HG02763 (cell line): ENCODE measurements around the gene MTO1.
"Not testable (repeated sequence)": the region's sequence is repeated elsewhere in the genome, so short reads cannot be mapped to it uniquely, and the experiment has no call there.

Experiments used
- ATAC-seq: cut with Tn5 transposase; IDR thresholded peaks from one replicate; pipeline ENCODE4 v1.9.1; 2021; ENCODE audit warnings: mild to moderate bottlenecking, moderate library complexity; ENCODE audit not compliant: unreplicated experiment

The MTO1 gene, protein sequence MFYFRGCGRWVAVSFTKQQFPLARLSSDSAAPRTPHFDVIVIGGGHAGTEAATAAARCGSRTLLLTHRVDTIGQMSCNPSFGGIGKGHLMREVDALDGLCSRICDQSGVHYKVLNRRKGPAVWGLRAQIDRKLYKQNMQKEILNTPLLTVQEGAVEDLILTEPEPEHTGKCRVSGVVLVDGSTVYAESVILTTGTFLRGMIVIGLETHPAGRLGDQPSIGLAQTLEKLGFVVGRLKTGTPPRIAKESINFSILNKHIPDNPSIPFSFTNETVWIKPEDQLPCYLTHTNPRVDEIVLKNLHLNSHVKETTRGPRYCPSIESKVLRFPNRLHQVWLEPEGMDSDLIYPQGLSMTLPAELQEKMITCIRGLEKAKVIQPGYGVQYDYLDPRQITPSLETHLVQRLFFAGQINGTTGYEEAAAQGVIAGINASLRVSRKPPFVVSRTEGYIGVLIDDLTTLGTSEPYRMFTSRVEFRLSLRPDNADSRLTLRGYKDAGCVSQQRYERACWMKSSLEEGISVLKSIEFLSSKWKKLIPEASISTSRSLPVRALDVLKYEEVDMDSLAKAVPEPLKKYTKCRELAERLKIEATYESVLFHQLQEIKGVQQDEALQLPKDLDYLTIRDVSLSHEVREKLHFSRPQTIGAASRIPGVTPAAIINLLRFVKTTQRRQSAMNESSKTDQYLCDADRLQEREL

GRCh38 chr6:73461537-73462350, at the start of gene MTO1:
Gene MTO1, plus strand, starts transcription at chr6:73461737. Its CDS starts 118 bp downstream, at chr6:73461855.
- peak; percentile 97 for ATAC-seq

DNA sequence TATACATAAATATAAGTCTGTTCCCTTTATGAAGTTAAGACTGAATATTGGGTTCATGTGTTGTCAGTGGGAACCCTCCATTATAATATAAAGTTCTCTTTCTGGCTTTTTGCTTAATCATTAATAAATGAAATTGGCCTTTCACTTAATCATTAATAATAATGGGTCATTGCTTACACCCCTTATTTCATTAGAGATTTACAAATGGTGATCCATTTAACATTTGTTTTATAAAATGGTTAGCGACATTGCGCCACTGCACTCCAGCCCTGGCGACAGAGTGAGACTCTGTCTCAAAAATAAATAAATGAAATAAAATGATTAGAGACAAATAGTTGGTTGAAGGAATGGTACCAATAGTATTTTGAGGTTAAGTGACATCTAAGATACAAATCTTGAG, 48.4 kb upstream of the MTO1 start:
- ATAC-seq, result no peak

DNA sequence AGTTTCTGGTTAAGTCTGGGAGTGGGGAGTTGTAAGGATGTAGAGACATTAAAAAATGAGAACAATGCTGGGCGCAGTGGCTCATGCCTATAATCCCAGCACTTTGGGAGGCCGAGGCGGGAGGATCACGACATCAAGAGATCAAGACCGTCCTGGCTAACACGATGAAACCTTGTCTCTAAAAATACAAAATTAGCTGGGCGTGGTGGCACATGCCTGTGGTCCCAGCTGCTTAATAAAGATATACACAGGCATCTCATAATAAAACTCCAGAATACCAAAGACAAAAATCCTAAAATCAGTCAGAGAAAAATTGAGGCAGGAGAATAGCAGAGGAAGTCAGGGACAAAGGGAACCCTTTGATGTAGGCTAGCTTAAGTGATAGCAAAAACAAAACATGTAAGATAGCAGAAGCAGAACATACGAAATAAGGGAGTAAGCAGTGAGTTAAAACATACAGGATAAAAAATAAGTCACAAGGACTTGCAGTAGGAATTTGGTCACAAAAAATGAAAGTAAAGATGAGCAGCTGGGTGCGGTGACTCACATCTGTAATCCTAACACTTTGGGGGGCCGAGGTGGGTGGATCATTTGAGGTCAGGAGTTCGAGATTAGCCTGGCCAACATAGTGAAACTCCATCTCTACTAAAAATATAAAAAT, 43.3 kb upstream of the MTO1 start:
- ATAC-seq, result no peak

DNA sequence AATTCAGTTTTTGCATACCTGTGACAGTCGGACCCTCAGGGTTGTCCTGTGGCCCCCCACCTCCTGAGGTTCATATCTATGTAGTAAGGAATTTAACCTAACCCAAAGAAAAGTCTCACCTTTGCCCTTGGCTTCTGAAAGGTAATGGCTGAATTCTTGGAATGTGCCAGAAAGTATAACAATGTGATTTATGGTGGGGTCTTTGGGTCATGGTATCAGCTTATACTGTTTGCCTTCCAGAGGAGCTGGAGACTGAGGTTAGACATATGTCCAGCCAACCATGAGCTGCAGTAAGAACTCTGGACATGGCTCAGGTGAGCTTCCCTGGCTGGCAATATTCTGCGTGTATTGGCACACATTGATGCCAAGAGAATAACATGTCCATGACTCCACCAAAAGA, 40.0 kb upstream of the MTO1 start:
- ATAC-seq, result no peak

DNA sequence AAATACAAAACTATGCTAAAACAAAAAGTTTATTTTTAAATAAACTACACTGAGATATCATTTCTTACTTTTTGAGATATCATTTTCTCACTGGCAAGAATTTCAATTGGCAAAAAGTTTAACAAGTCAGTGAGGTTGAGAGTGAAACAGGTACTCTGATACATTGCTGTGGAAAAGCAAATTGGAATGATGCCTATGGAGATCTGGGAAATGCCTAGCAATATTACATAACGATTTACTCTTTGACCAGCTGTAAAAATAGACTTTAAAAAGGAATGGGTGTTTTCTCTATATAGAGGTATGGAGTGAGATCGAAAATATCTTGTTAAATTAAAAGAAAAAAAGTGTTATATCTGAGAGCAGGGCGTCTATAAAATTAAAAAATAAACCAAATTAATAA, 26.3 kb upstream of the MTO1 start:
- no peak for ATAC-seq

DNA sequence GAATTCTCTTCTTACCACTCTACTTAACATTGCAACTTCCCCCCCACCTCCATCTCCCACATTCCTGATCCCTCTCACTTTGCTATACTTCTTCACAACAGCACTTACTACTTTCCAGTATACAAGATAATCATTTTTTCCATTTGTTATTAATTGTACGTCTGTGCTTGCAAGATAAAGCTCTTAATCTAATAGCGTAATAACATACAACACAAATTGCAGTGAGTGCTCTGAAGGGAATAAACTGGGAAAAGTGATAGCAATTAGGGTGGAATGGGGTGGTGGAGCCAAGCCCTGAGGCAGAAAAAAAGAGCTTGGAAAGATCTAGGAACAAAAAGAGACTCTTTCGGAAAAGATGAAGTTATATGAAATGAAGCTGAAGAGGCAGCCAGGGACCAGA, 18.0 kb upstream of the MTO1 start:
- no peak for ATAC-seq

- ATAC-seq, result peak; percentile 43
Observed at GRCh38 chr6:73451223-73452106, 10.1 kb upstream of the MTO1 start.

- peak; percentile 76 for ATAC-seq
Observed at GRCh38 chr6:73452107-73452461, 9.5 kb upstream of the MTO1 start, which contains the start of gene CGAS. Gene CGAS, minus strand, starts transcription at chr6:73452297. Its CDS starts 116 bp downstream, at chr6:73452181.

DNA sequence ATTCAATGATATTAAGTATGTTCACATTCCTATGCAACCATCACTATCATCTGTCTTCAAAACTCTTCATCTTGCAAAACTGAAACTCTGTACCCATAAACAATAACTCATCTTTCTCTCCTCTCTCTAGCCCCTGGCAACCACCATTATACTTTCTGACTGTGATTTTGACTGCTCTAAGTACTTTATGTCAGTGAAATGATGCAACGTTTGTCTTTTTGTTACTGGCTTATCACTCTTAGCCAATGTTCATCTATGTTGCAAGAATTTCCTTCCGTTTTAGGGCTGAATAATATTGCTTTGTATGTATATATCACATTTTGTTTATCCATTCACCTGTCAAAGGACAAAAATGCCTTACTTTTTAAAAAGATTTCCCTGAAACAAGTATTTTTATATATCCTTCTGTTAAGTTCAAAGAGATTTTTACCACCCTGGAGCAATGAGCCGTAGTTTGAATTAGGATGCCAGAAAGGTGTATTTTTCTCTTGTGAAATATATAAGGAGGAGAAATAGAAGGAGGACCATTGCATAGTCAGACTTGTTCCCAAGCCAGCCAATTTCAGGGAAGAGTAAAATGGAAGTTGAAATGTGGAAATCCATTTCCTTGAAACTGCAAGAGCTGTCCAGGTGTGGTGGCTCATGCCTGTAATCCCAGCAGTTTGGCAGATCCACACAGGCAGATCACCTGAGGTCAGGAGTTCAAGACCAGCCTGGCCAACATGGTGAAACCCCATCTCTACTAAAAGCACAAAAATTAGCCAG, 5.5 kb upstream of the MTO1 start:
- ATAC-seq, result no peak

DNA sequence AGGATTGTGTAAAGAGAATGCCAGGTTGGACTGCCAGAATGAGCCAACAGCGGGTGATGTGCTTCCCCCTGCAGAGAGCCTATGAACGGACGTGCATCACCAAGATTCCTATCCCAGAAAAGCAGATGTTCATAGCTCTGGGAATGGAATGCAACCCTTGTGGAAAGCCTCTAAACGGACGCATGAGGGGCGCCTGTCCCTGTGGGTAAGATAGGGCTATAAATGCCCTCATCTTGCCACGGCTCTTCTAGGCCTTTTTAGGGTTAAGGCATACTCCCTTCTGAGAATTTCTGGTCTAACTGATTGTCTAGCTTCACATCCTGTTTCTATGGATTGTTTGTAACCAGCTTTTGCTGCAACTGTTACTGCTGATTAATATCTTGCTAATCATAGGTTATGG, 2.1 kb upstream of the MTO1 start:
- not testable (repeated sequence) for ATAC-seq

GRCh38 chr6:73460056-73460455, 1.5 kb upstream of the MTO1 start:
- no peak for ATAC-seq

DNA sequence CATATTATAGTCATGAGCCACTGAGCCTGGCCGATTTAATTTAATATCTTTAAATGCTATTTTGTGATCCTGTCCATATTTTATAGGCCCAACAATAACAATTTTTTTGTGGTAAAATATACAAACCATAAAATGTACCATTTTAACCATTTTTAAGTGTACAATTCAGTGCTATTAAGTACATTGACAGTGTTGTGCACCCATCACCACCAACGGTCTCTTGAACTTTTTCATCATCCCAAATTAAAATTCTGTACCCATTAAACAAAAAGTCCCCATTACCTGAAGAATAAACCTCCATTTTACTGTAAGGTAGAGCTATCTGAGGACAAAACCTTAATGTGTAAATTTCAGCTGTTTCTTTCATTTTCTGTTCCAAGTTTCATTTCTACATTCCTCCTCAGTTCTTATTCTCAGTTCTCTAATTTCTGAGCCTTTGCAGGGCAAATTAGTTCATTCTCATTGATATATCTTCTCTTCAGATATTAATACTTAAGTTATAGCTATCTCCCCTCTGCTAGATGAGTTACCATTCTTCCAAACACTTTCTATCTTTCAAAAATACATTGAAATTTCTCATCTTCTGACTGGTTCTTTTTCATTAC, 10.3 kb downstream of the MTO1 start:
- peak; percentile 90 for ATAC-seq

GRCh38 chr6:73476723-73477122, 15.2 kb downstream of the MTO1 start:
- ATAC-seq, result no peak

- no peak for ATAC-seq
Observed at GRCh38 chr6:73477407-73477806, 15.9 kb downstream of the MTO1 start.

DNA sequence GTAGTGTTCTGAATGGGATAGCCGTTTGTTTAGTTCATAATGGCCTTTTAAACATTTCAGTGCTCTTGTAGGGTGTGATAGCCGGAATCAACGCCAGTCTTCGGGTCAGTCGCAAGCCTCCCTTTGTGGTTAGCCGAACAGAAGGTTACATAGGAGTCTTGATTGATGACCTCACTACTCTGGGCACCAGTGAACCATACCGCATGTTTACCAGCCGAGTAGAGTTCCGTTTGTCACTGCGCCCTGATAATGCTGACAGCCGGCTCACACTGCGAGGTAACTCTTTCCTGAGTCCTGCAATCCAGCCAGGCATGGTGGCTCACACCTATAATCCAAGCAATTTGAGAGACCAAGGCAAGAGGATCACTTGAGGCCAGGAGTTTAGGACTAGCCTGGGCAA, 20.4 kb downstream of the MTO1 start:
- ATAC-seq, result no peak

DNA sequence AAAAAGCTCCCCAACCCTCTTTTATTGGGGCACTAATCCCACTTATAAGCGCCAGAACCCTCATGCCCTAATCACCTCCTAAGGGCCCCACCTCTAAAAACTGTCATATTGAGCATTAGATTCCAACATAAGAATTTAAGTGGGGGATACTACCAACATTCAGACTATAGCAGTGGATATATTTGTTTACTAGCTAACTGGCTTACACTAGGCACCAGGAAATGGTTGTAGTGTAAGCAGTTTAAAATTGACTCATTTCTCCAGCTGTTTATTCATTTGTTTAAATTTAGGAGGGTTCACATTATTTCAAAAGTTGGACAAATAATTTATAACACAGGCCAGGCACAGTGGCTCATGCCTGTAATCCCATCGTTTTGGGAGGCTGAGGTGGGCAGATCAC, 22.9 kb downstream of the MTO1 start:
- no peak for ATAC-seq

- ATAC-seq, result no peak
Observed at GRCh38 chr6:73487473-73487872, 25.9 kb downstream of the MTO1 start.

DNA sequence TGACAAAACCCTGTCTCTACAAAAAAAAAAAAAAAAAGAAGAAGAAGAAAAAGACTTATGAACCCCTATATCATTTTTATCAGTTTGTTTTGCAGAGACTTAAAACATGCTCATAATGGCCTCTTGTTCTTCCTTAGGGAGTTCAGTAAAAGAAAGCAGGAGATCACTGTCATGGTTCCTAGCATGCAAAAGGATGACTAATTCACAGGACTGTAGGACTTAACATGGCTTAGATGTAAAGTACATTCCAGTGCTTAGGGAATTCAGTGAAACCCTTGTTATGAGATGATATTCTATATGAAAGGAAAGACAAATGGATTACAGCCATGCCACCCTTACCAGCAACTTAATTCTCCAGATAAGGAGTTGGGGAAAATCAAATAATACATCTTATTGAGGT, 29.8 kb downstream of the MTO1 start:
- ATAC-seq, result no peak

- no peak for ATAC-seq
Observed at GRCh38 chr6:73497915-73498314, 36.4 kb downstream of the MTO1 start.
